ENCODE measurements around the gene TMEM266.

DNA sequence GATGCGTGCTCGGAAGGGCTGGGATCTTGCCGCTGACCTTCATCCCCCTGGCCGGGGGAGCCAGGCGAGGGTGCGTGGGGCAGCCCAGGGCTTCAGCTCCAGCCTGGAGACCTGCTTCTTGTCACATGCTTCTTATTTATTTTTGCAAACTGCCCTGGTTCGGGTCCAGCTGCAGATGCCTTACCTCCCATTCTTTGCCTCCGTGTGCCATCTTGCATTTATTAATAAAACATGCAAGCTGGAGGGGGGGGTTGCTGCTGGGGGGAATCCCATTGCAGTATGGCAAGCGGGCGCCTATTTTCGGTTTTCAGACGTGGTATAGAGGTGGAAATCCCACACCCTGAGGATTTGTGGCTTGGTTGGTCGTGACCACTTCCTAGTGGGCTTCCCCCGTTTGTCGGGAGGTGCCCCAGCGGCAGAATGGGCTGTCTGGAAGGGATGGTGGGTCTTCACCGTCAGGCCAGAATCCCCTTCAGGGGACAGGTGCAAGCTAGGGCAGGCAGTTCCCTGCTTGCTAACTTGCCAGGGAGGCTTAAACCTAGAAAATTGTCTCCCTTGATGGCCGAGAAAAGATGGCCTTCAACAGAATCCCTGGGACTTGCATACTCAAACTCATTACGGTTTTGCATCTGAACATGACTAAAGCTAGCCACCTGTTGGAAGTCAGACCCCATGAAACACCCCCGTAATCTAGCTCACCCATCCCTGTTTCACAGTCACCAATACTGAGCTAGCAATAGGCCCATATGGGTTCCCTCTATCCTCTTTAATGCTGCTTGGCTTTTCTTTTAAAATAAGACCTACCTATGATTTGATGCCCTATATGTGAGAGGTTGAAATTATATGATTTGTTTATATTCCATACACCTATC lies 569 bp downstream of the TMEM266 start:
- TF ChIP-seq, protein P1, sequence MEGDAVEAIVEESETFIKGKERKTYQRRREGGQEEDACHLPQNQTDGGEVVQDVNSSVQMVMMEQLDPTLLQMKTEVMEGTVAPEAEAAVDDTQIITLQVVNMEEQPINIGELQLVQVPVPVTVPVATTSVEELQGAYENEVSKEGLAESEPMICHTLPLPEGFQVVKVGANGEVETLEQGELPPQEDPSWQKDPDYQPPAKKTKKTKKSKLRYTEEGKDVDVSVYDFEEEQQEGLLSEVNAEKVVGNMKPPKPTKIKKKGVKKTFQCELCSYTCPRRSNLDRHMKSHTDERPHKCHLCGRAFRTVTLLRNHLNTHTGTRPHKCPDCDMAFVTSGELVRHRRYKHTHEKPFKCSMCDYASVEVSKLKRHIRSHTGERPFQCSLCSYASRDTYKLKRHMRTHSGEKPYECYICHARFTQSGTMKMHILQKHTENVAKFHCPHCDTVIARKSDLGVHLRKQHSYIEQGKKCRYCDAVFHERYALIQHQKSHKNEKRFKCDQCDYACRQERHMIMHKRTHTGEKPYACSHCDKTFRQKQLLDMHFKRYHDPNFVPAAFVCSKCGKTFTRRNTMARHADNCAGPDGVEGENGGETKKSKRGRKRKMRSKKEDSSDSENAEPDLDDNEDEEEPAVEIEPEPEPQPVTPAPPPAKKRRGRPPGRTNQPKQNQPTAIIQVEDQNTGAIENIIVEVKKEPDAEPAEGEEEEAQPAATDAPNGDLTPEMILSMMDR (IDR thresholded peaks at IDR 0.05) = no peak
- TF ChIP-seq ZFX (IDR thresholded peaks at IDR 0.05; ENCODE audit: borderline replicate concordance) = no peak

Data from 22Rv1 (cell line).